ENCODE measurements around the gene MAP3K9. TPM values are rescaled to one million over a fixed set of nuclear protein-coding genes. Genes with fewer than 3 reads are reported as not detected.

Gene MAP3K9
- total RNA-seq, 1 experiment from 2014 or later: 28.0 TPM

GRCh38 chr14:70803321-70804310 lies 5.7 kb downstream of the MAP3K9 start:
- CTCF ChIA-PET: interaction anchor here (1.1 to 1.5 kb wide), 2 partner anchors 14 to 19 kb away, joined by 3 to 10 read pairs; no protein-coding TSS in a partner anchor
- no peak for TF ChIP-seq EMX1 (CRISPR knock-in tag; IDR thresholded peaks at IDR 0.05)
- TF ChIP-seq RORB (CRISPR knock-in tag; IDR thresholded peaks at IDR 0.05): no peak
- no peak for TF ChIP-seq CREB1 (CRISPR knock-in tag; IDR thresholded peaks at IDR 0.05)
- TF ChIP-seq FOXJ3 (CRISPR knock-in tag; IDR thresholded peaks at IDR 0.05; ENCODE audit: borderline replicate concordance): no peak
- TF ChIP-seq ZNF121 (CRISPR knock-in tag; IDR thresholded peaks at IDR 0.05): no peak
- TF ChIP-seq ZBTB43 (CRISPR knock-in tag; IDR thresholded peaks at IDR 0.05): no peak
- TF ChIP-seq MLX (CRISPR knock-in tag; IDR thresholded peaks at IDR 0.05): no peak
- no peak for TF ChIP-seq HMGA2 (CRISPR knock-in tag; IDR thresholded peaks at IDR 0.05)
- TF ChIP-seq ZNF263 (CRISPR knock-in tag; IDR thresholded peaks at IDR 0.05; ENCODE audit: low read depth): no peak
- no peak for TF ChIP-seq MYBL2 (CRISPR knock-in tag; IDR thresholded peaks at IDR 0.05)
- TF ChIP-seq NR3C1 (CRISPR knock-in tag; conservative IDR thresholded peaks at IDR 0.05; ENCODE audit: low read depth): no peak
- no peak for TF ChIP-seq ZBTB21 (CRISPR knock-in tag; IDR thresholded peaks at IDR 0.05; ENCODE audit: borderline replicate concordance)
- no peak for TF ChIP-seq ZMAT4 (CRISPR knock-in tag; IDR thresholded peaks at IDR 0.05)
- no peak for TF ChIP-seq USF2 (CRISPR knock-in tag; IDR thresholded peaks at IDR 0.05)
- no peak for TF ChIP-seq ELF4 (CRISPR knock-in tag; IDR thresholded peaks at IDR 0.05; ENCODE audit: low read depth)

GRCh38 chr14:70802379-70802778 lies 6.9 kb downstream of the MAP3K9 start:
- Mint-ChIP-seq H3K27ac (no peak overlapping the region; the same call in 1 of the 2 replicates), H3K36me3 (peaks cover 48% of the 10 kb centered on the region), H3K4me3 (no peak overlapping the region), H3K27me3 (ENCODE audit: low read depth) (no peaks in the 10 kb centered on the region), H3K4me1 (peaks cover 24% of the 10 kb centered on the region), H3K9me3 (no peaks in the 10 kb centered on the region)
- ChIA-PET POLR2A (no interaction called here), CTCF (interaction anchor here (1.0 kb wide), 1 partner anchor 16 kb away, joined by 5 read pairs; no protein-coding TSS in a partner anchor)
- ATAC-seq (no peak), DNase-seq (ENCODE audit: low spot score) (no peak)
- TF ChIP-seq HMGA2 (CRISPR knock-in tag; IDR thresholded peaks at IDR 0.05) (no peak), SMAD4 (CRISPR knock-in tag; IDR thresholded peaks at IDR 0.05) (no peak), KAT7 (CRISPR knock-in tag; IDR thresholded peaks at IDR 0.05; ENCODE audit: borderline replicate concordance) (no peak), ZNF138 (CRISPR knock-in tag; conservative IDR thresholded peaks at IDR 0.05) (no peak), ATF6 (CRISPR knock-in tag; IDR thresholded peaks at IDR 0.05) (no peak), E2F4 (CRISPR knock-in tag; IDR thresholded peaks at IDR 0.05; ENCODE audit: borderline replicate concordance, low read depth) (no peak), ZNF317 (CRISPR knock-in tag; IDR thresholded peaks at IDR 0.05; ENCODE audit: borderline replicate concordance, low read depth) (no peak), EMX1 (CRISPR knock-in tag; IDR thresholded peaks at IDR 0.05) (no peak), MXD4 (CRISPR knock-in tag; IDR thresholded peaks at IDR 0.05; ENCODE audit: borderline replicate concordance) (no peak), CREM (CRISPR knock-in tag; IDR thresholded peaks at IDR 0.05) (no peak), TEAD4 (CRISPR knock-in tag; IDR thresholded peaks at IDR 0.05) (no peak), TEAD1 (CRISPR knock-in tag; IDR thresholded peaks at IDR 0.05) (no peak), ZNF423 (CRISPR knock-in tag; IDR thresholded peaks at IDR 0.05) (no peak), FOXJ3 (CRISPR knock-in tag; IDR thresholded peaks at IDR 0.05; ENCODE audit: borderline replicate concordance) (no peak), CTCF (IDR thresholded peaks at IDR 0.05) (no peak)

More at GRCh38 chr14:70803321-70804310, 5.7 kb downstream of the MAP3K9 start:
- no peak for DNase-seq (ENCODE audit: low spot score)
- peaks cover 43% of the 10 kb centered on the region for H3K36me3 Mint-ChIP-seq
- POLR2A ChIA-PET: interaction anchor here (0.8 kb wide), 1 partner anchor 18 kb away, joined by 3 read pairs; no protein-coding TSS in a partner anchor
- no peaks in the 10 kb centered on the region for H3K9me3 Mint-ChIP-seq
- H3K27me3 Mint-ChIP-seq (ENCODE audit: low read depth): no peaks in the 10 kb centered on the region
- H3K27ac Mint-ChIP-seq: no peak overlapping the region
- peaks cover 30% of the 10 kb centered on the region for H3K4me1 Mint-ChIP-seq
- no peak for ATAC-seq
- H3K4me3 Mint-ChIP-seq: no peak overlapping the region

All from WTC11 (cell line).